ENCODE results near the gene CLMP. TPM values are rescaled to one million over a fixed set of nuclear protein-coding genes. Genes with fewer than 3 reads are reported as not detected.

Gene CLMP
- total and polyA plus RNA-seq, 2 donors (not counting 1 experiment from before 2014, with no cell fraction given), result 0.01 TPM; not detected in 1

DNA sequence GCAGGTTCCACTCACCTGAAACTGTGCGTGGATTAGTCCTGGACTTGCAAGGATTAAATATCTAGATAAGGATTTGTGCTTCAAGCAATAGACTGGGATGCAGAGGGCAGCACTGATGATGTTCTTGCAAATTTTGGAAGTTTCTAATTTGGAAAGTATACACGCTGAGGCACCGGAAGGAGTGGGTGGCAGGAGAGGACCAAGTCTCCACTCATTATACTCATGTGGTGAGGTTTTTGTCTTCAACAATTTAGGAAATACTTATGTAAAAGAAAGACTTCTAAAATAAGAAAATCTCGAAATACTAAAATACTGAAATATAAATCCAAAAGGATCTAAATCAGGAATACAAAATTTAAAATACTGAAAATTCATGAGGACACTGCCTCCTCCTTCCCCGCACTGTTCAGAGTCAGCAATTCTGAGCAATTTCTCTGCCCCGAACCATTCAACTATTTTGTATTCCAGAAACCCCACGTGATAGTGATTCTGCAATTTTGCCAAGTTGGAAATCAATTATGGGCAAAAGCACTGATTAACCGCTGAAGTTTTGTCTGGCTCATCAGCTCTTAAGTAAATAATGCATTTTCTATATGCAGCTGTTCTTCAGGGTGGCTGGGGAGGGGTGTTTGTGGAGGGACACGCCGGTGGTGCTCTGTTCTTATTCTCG is 47.0 kb upstream of the CLMP start:
- H3K9me3 ChIP-seq (ENCODE audit: control extremely low read depth in 1 of 3, control insufficient read depth in 2 of 3, insufficient read depth in 1 of 3, low read length in 2 of 3), result no peaks in the 10 kb centered on the region
- H3K4me1 ChIP-seq (ENCODE audit: control insufficient read depth in 2 of 2, insufficient read depth in 2 of 2, low read length in 2 of 2), result peaks cover 0 to 1% of the 10 kb centered on the region in 2 donors
- Mint-ChIP-seq H3K9me3 (ENCODE audit: insufficient read depth) (no peaks in the 10 kb centered on the region), H3K27me3 (peaks cover 13% of the 10 kb centered on the region), H3K4me3 (no peak overlapping the region), H3K27ac (no peak overlapping the region), H3K4me1 (peaks cover under 1% of the 10 kb centered on the region)
- no peaks in the 10 kb centered on the region for H3K27me3 ChIP-seq (replicated peaks in 1 of 4; ENCODE audit: control extremely low read depth in 1 of 4, control insufficient read depth in 3 of 4, insufficient read depth in 4 of 4, low read length in 3 of 4)
- 98% methylated on average over 6 of the region's 11 CpGs for WGBS (ENCODE audit: insufficient coverage)
- CTCF ChIA-PET, result no interaction called here
- DNase-seq, result no peak
- TF ChIP-seq EZH2 (IDR thresholded peaks at IDR 0.05; ENCODE audit: borderline replicate concordance, insufficient read depth, low read depth, low read length, poor library complexity, severe bottlenecking), result no peak
- TF ChIP-seq CTCF (IDR thresholded peaks at IDR 0.05), result no peak
- H3K36me3 ChIP-seq (replicated peaks in 1 of 2; ENCODE audit: control extremely low read depth in 1 of 2, control insufficient read depth in 1 of 2, extremely low read depth in 1 of 2, insufficient read depth in 2 of 2, low read length in 1 of 2), result no peaks in the 10 kb centered on the region
- ATAC-seq (ENCODE audit: low read depth), result no peak
- H3K79me2 ChIP-seq (ENCODE audit: control insufficient read depth, insufficient read depth, low read length), result no peaks in the 10 kb centered on the region
- no peak overlapping the region for H3K4me3 ChIP-seq (ENCODE audit: control extremely low read depth in 1 of 5, extremely low read depth in 1 of 5, insufficient read depth in 1 of 5, low read depth in 2 of 5, low read length in 4 of 5)
- intact Hi-C loops (cut with micrococcal nuclease), result no loop called here
- H4K20me1 ChIP-seq (ENCODE audit: control insufficient read depth, insufficient read depth, low read length, poor library complexity, severe bottlenecking), result no peaks in the 10 kb centered on the region
- no peak overlapping the region for H3K4me2 ChIP-seq (replicated peaks; ENCODE audit: low read depth, low read length, poor library complexity, severe bottlenecking)
- H2AFZ ChIP-seq (ENCODE audit: insufficient read depth, low read depth, low read length, poor library complexity, severe bottlenecking), result no peak overlapping the region
- POLR2A ChIA-PET, result no interaction called here
- H3K27ac ChIP-seq (ENCODE audit: low read length in 2 of 2), result no peak overlapping the region
- no peak overlapping the region for H3K9ac ChIP-seq (ENCODE audit: low read length)

- ChIA-PET POLR2A (no interaction called here), CTCF (no interaction called here)
- DNase-seq, result no peak
- H3K4me1 Mint-ChIP-seq, result no peaks in the 10 kb centered on the region
- Histone ChIP-seq H4K20me1 (ENCODE audit: control insufficient read depth, insufficient read depth, low read length, poor library complexity, severe bottlenecking) (no peaks in the 10 kb centered on the region), H3K27me3 (replicated peaks in 1 of 4; ENCODE audit: control extremely low read depth in 1 of 4, control insufficient read depth in 3 of 4, insufficient read depth in 4 of 4, low read length in 3 of 4) (no peaks in the 10 kb centered on the region), H3K9me3 (ENCODE audit: control extremely low read depth in 1 of 3, control insufficient read depth in 2 of 3, insufficient read depth in 1 of 3, low read length in 2 of 3) (no peaks in the 10 kb centered on the region), H3K36me3 (replicated peaks in 1 of 2; ENCODE audit: control extremely low read depth in 1 of 2, control insufficient read depth in 1 of 2, extremely low read depth in 1 of 2, insufficient read depth in 2 of 2, low read length in 1 of 2) (no peaks in the 10 kb centered on the region), H3K4me3 (ENCODE audit: control extremely low read depth in 1 of 5, extremely low read depth in 1 of 5, insufficient read depth in 1 of 5, low read depth in 2 of 5, low read length in 4 of 5) (no peak overlapping the region), H3K9ac (ENCODE audit: low read length) (no peak overlapping the region), H3K27ac (ENCODE audit: low read length in 2 of 2) (no peak overlapping the region), H3K79me2 (ENCODE audit: control insufficient read depth, insufficient read depth, low read length) (no peaks in the 10 kb centered on the region), H3K4me2 (replicated peaks; ENCODE audit: low read depth, low read length, poor library complexity, severe bottlenecking) (no peak overlapping the region), H2AFZ (ENCODE audit: insufficient read depth, low read depth, low read length, poor library complexity, severe bottlenecking) (no peak overlapping the region), H3K4me1 (ENCODE audit: control insufficient read depth in 2 of 2, insufficient read depth in 2 of 2, low read length in 2 of 2) (no peaks in the 10 kb centered on the region)
- TF ChIP-seq EZH2 (IDR thresholded peaks at IDR 0.05; ENCODE audit: borderline replicate concordance, insufficient read depth, low read depth, low read length, poor library complexity, severe bottlenecking) (no peak), CTCF (IDR thresholded peaks at IDR 0.05) (no peak)
- H3K4me3 Mint-ChIP-seq, result no peak overlapping the region
- intact Hi-C loops (cut with micrococcal nuclease), result no loop called here
- WGBS (ENCODE audit: insufficient coverage), result no CpG with 5 or more reads among the region's 1 CpG
- H3K27me3 Mint-ChIP-seq, result peaks cover 13% of the 10 kb centered on the region
- H3K9me3 Mint-ChIP-seq (ENCODE audit: insufficient read depth), result no peaks in the 10 kb centered on the region
- no peak for ATAC-seq (ENCODE audit: low read depth)
- H3K27ac Mint-ChIP-seq, result no peak overlapping the region
Observed at GRCh38 chr11:123241294-123241693, 46.2 kb upstream of the CLMP start.

Data from B cell (primary cell).